ENCODE measurements around the gene PHLDA3.

The PHLDA3 gene

DNA sequence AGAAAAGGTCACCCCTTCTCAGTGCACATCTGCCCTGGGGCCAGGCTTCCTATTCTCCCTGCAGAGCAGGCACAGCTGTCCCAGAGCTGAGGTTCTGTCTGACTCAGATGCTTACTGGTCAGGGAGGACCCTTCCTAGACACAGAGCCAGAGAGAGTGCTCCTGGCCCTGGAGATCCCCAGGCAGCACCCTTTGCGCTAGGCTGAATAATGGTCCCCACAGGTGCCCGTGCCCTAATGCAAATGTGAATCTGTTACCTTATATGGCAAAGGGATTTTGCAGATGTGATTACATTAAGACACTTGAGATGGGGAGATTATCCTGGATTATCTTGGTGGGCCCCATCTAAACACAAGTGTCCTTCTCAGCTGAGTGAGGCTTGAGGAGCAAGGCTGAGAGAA, 44.8 kb downstream of the PHLDA3 start:
- Histone ChIP-seq H3K4me1 (ENCODE audit: control insufficient read depth, insufficient read depth, low read length) (peaks cover 8% of the 10 kb centered on the region; the same call in 1 of the 2 replicates), H3K4me3 (ENCODE audit: low read depth, low read length) (no peak overlapping the region), H3K36me3 (ENCODE audit: control insufficient read depth, insufficient read depth, low read length) (no peaks in the 10 kb centered on the region), H3K27ac (ENCODE audit: low read depth, low read length) (no peak overlapping the region), H3K27me3 (ENCODE audit: control insufficient read depth, insufficient read depth, low read length) (no peaks in the 10 kb centered on the region), H3K9ac (ENCODE audit: low read depth, low read length) (no peak overlapping the region), H3K9me3 (ENCODE audit: control insufficient read depth, insufficient read depth, low read length) (no peaks in the 10 kb centered on the region)

GRCh38 chr1:201423655-201424054, 45.3 kb downstream of the PHLDA3 start:
- Histone ChIP-seq H3K4me1 (ENCODE audit: control insufficient read depth, insufficient read depth, low read length) (peaks cover 8% of the 10 kb centered on the region; the same call in 1 of the 2 replicates), H3K9me3 (ENCODE audit: control insufficient read depth, insufficient read depth, low read length) (no peaks in the 10 kb centered on the region), H3K4me3 (ENCODE audit: low read depth, low read length) (no peak overlapping the region), H3K9ac (ENCODE audit: low read depth, low read length) (no peak overlapping the region), H3K36me3 (ENCODE audit: control insufficient read depth, insufficient read depth, low read length) (no peaks in the 10 kb centered on the region), H3K27ac (ENCODE audit: low read depth, low read length) (no peak overlapping the region), H3K27me3 (ENCODE audit: control insufficient read depth, insufficient read depth, low read length) (no peaks in the 10 kb centered on the region)

DNA sequence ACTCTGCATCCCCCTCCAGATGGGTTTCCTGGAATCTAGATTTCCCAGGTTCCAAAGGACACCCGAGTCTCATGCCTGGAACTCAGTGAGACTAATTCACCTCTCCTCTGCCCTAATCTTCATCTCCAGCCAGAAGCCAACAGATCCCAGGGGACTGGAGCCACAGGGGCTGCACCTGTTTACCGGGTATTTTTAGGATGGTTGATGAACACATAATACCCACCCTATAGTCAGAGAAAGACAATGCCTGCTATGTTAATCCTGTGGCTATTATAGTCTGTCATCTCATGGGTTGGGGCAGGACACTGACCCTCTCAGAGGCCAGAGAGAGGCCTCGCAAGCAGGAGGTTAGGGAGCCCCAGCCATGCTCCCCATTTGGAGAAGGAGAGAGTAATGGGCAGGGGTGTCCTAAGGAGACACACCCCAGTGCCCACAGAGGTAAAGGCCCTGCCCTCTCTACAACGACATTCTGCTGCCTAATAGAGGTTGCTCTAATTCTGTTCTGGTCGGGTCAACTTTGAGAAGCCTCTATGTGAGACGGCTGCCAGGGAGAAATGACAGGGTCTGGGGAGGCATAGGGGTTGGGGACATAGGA, 46.5 kb downstream of the PHLDA3 start:
- peaks cover 8% of the 10 kb centered on the region; the same call in 1 of the 2 replicates for H3K4me1 ChIP-seq (ENCODE audit: control insufficient read depth, insufficient read depth, low read length)
- H3K4me3 ChIP-seq (ENCODE audit: low read depth, low read length), result no peak overlapping the region
- no peak overlapping the region for H3K9ac ChIP-seq (ENCODE audit: low read depth, low read length)
- H3K9me3 ChIP-seq (ENCODE audit: control insufficient read depth, insufficient read depth, low read length), result no peaks in the 10 kb centered on the region
- no peak overlapping the region for H3K27ac ChIP-seq (ENCODE audit: low read depth, low read length)
- H3K36me3 ChIP-seq (ENCODE audit: control insufficient read depth, insufficient read depth, low read length), result no peaks in the 10 kb centered on the region
- no peaks in the 10 kb centered on the region for H3K27me3 ChIP-seq (ENCODE audit: control insufficient read depth, insufficient read depth, low read length)

GRCh38 chr1:201422026-201422425, 47.0 kb downstream of the PHLDA3 start:
- Histone ChIP-seq H3K4me3 (ENCODE audit: low read depth, low read length) (no peak overlapping the region), H3K9me3 (ENCODE audit: control insufficient read depth, insufficient read depth, low read length) (no peaks in the 10 kb centered on the region), H3K9ac (ENCODE audit: low read depth, low read length) (no peak overlapping the region), H3K4me1 (ENCODE audit: control insufficient read depth, insufficient read depth, low read length) (peaks cover 8% of the 10 kb centered on the region; the same call in 1 of the 2 replicates), H3K27ac (ENCODE audit: low read depth, low read length) (no peak overlapping the region), H3K36me3 (ENCODE audit: control insufficient read depth, insufficient read depth, low read length) (no peaks in the 10 kb centered on the region), H3K27me3 (ENCODE audit: control insufficient read depth, insufficient read depth, low read length) (no peaks in the 10 kb centered on the region)

DNA sequence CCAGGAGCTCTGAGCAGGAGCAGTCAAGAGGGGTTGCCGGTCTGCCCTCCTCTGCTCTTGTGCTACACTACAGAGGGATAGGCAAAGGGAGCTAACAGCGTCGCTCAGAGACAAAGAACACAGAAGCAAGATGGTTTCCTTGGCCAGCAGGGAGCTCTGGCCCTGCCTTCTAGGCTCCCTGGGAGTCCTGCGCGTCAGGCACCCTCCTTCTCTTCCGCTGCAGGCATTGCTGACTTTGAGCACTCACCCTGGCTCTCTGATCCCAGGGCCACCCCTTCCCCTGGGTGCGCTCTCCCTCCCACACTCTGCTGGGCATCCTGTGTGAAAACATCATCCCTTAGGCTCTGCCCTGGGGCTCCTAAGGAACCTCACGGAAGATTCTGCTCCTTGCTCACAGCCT, 47.9 kb downstream of the PHLDA3 start:
- Histone ChIP-seq H3K9ac (ENCODE audit: low read depth, low read length) (no peak overlapping the region), H3K27ac (ENCODE audit: low read depth, low read length) (no peak overlapping the region), H3K4me3 (ENCODE audit: low read depth, low read length) (no peak overlapping the region), H3K36me3 (ENCODE audit: control insufficient read depth, insufficient read depth, low read length) (no peaks in the 10 kb centered on the region), H3K4me1 (ENCODE audit: control insufficient read depth, insufficient read depth, low read length) (peaks cover 8% of the 10 kb centered on the region; the same call in 1 of the 2 replicates), H3K27me3 (ENCODE audit: control insufficient read depth, insufficient read depth, low read length) (no peaks in the 10 kb centered on the region), H3K9me3 (ENCODE audit: control insufficient read depth, insufficient read depth, low read length) (no peaks in the 10 kb centered on the region)

DNA sequence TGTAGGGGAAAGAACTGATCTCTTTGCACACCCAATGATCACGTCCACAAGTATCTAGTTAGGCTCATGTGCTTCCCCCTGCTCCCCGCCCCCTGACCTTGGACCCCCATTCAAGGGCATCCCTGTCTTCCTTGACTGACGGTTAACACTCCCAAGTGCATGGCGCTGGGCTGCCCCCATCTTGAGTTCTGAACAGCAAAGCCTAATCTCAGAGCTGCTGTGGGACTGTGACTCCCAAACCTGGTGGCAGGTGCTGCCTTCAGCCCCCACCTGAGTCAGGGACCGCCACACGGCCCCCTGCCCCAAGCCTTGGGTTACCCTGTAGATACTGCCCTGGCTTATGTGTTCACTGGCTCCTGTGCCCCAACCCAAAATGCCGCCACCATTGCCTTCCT, 48.4 kb downstream of the PHLDA3 start:
- Histone ChIP-seq H3K4me3 (ENCODE audit: low read depth, low read length) (no peak overlapping the region), H3K9ac (ENCODE audit: low read depth, low read length) (no peak overlapping the region), H3K4me1 (ENCODE audit: control insufficient read depth, insufficient read depth, low read length) (peaks cover 8% of the 10 kb centered on the region; the same call in 1 of the 2 replicates), H3K36me3 (ENCODE audit: control insufficient read depth, insufficient read depth, low read length) (no peaks in the 10 kb centered on the region), H3K27me3 (ENCODE audit: control insufficient read depth, insufficient read depth, low read length) (no peaks in the 10 kb centered on the region), H3K9me3 (ENCODE audit: control insufficient read depth, insufficient read depth, low read length) (no peaks in the 10 kb centered on the region), H3K27ac (ENCODE audit: low read depth, low read length) (no peak overlapping the region)

- peaks cover 8% of the 10 kb centered on the region; the same call in 1 of the 2 replicates for H3K4me1 ChIP-seq (ENCODE audit: control insufficient read depth, insufficient read depth, low read length)
- H3K27me3 ChIP-seq (ENCODE audit: control insufficient read depth, insufficient read depth, low read length), result no peaks in the 10 kb centered on the region
- H3K4me3 ChIP-seq (ENCODE audit: low read depth, low read length), result no peak overlapping the region
- H3K36me3 ChIP-seq (ENCODE audit: control insufficient read depth, insufficient read depth, low read length), result no peaks in the 10 kb centered on the region
- no peak overlapping the region for H3K27ac ChIP-seq (ENCODE audit: low read depth, low read length)
- no peak overlapping the region for H3K9ac ChIP-seq (ENCODE audit: low read depth, low read length)
- no peaks in the 10 kb centered on the region for H3K9me3 ChIP-seq (ENCODE audit: control insufficient read depth, insufficient read depth, low read length)
Measured at GRCh38 chr1:201419746-201420607, 49.0 kb downstream of the PHLDA3 start.

DNA sequence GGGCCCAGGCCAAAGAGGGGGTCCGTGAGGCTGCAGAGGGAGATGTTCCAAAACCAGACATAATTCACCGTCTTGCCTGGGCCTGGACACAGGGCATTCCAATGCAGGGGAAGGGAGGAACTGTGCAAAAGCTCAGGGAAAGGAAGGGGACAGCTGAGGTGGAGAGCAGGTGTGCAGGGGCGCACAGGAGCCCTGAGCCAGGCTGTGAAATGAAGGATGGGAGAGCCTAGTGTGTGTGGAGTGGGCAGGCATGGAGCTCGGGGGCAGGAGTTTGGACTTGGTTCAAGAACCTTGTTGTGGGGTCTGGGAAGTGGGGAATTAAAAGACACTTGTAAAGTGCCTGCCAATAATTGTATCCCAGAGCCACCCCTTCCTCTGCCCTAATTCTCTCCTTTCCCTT, 49.7 kb downstream of the PHLDA3 start:
- peaks cover 8% of the 10 kb centered on the region; the same call in 1 of the 2 replicates for H3K4me1 ChIP-seq (ENCODE audit: control insufficient read depth, insufficient read depth, low read length)
- no peaks in the 10 kb centered on the region for H3K9me3 ChIP-seq (ENCODE audit: control insufficient read depth, insufficient read depth, low read length)
- no peak overlapping the region for H3K27ac ChIP-seq (ENCODE audit: low read depth, low read length)
- no peaks in the 10 kb centered on the region for H3K27me3 ChIP-seq (ENCODE audit: control insufficient read depth, insufficient read depth, low read length)
- H3K9ac ChIP-seq (ENCODE audit: low read depth, low read length), result no peak overlapping the region
- H3K4me3 ChIP-seq (ENCODE audit: low read depth, low read length), result no peak overlapping the region
- H3K36me3 ChIP-seq (ENCODE audit: control insufficient read depth, insufficient read depth, low read length), result no peaks in the 10 kb centered on the region

- no peaks in the 10 kb centered on the region for H3K9me3 ChIP-seq (ENCODE audit: control insufficient read depth, insufficient read depth, low read length)
- no peaks in the 10 kb centered on the region for H3K36me3 ChIP-seq (ENCODE audit: control insufficient read depth, insufficient read depth, low read length)
- peaks cover 8% of the 10 kb centered on the region; the same call in 1 of the 2 replicates for H3K4me1 ChIP-seq (ENCODE audit: control insufficient read depth, insufficient read depth, low read length)
- H3K27ac ChIP-seq (ENCODE audit: low read depth, low read length), result no peak overlapping the region
- H3K9ac ChIP-seq (ENCODE audit: low read depth, low read length), result no peak overlapping the region
- H3K27me3 ChIP-seq (ENCODE audit: control insufficient read depth, insufficient read depth, low read length), result no peaks in the 10 kb centered on the region
- no peak overlapping the region for H3K4me3 ChIP-seq (ENCODE audit: low read depth, low read length)
Measured at GRCh38 chr1:201418461-201418860, 50.5 kb downstream of the PHLDA3 start.
